Smooth muscle cell (in vitro differentiated cells): ENCODE results near the gene PDE8A. TPM values are rescaled to one million over a fixed set of nuclear protein-coding genes. Genes with fewer than 3 reads are reported as not detected.
"Not testable (repeated sequence)": the region's sequence is repeated elsewhere in the genome, so short reads cannot be mapped to it uniquely, and the experiment has no call there.

Source experiments
- DNase-seq: peaks from one replicate; lab custom pipeline; 2025; ENCODE audit not compliant: unreplicated experiment; lab: John Stamatoyannopoulos, UW
- H2AFZ ChIP-seq: fragments of 200-600 bp; sonication (generic); 2 replicates; pipeline ENCODE4 v1.6.0; 2016; ENCODE audit warnings: antibody characterized with exemption, low read depth, mild to moderate bottlenecking
- H3F3A ChIP-seq: fragments of 200-600 bp; sonication (generic); 2 replicates; pipeline ENCODE4 v1.6.0; 2017; ENCODE audit warnings: antibody characterized with exemption, low read depth
- H3K27ac ChIP-seq: fragments of 200-600 bp; sonication (generic); 2 replicates; pipeline ENCODE4 v1.5.1; 2016; ENCODE audit warnings: low read depth, mild to moderate bottlenecking
- H3K27me3 ChIP-seq: fragments of 200-600 bp; sonication (generic); 2 replicates; pipeline ENCODE4 v1.6.1; 2016; ENCODE audit warnings: low read depth, mild to moderate bottlenecking
- H3K36me3 ChIP-seq: fragments of 200-600 bp; sonication (generic); 2 replicates; pipeline ENCODE4 v1.5.1; 2016; ENCODE audit warnings: low read depth
- H3K4me1 ChIP-seq: fragments of 200-600 bp; sonication (generic); 2 replicates; pipeline ENCODE4 v1.5.1; 2016; ENCODE audit warnings: low read depth
- H3K4me2 ChIP-seq: fragments of 200-600 bp; sonication (generic); 2 replicates; pipeline ENCODE4 v1.6.0; 2016; ENCODE audit warnings: mild to moderate bottlenecking
- H3K4me3 ChIP-seq: fragments of 200-600 bp; sonication (generic); 2 replicates; pipeline ENCODE4 v1.5.1; 2016; ENCODE audit warnings: mild to moderate bottlenecking
- H3K79me2 ChIP-seq: fragments of 200-600 bp; sonication (generic); 2 replicates; pipeline ENCODE4 v1.6.0; 2016; ENCODE audit warnings: low read depth, mild to moderate bottlenecking
- H3K9ac ChIP-seq: fragments of 200-600 bp; sonication (generic); 2 replicates; pipeline ENCODE4 v1.6.0; 2016; ENCODE audit warnings: low read depth
- H3K9me3 ChIP-seq: fragments of 200-600 bp; sonication (generic); replicated peaks from 2 replicates; pipeline ENCODE4 v1.5.1; 2016; ENCODE audit warnings: low read depth
- H4K20me1 ChIP-seq: fragments of 200-600 bp; sonication (generic); 2 replicates; pipeline ENCODE4 v1.6.0; 2016; ENCODE audit warnings: low read depth
- CTCF ChIP-seq: fragments of 200-600 bp; sonication (generic); IDR thresholded peaks from 2 replicates; pipeline ENCODE4 v1.5.1; 2017; ENCODE audit warnings: borderline replicate concordance, mild to moderate bottlenecking, antibody characterized with exemption; ENCODE audit not compliant: insufficient read depth, poor library complexity, severe bottlenecking
- WGBS: methylation state at CpG from one replicate; pipeline ENCODE4 v1.1.7; 2016; ENCODE audit warnings: low lambda C conversion rate; 5-methylcytosine and 5-hydroxymethylcytosine counted together
- polyA plus RNA-seq: library from polyadenylated mRNA; unstranded; fragments of >200 nt; fragmentation: Nextera tagmentation; extraction: Ambion mirVana; gene quantifications from 2 replicates; pipeline ENCODE4 v1.2.1, GENCODE V29; 2016
- total RNA-seq: library from RNA; depleted of rRNA; stranded (reverse); fragments of >200 nt; gene quantifications from 2 replicates; pipeline ENCODE4 v1.2.3, GENCODE V29; 2014

The PDE8A gene
- total and polyA plus RNA-seq, 2 experiments from 2014 or later: 5.5 to 19.8 TPM

GRCh38 chr15:85172846-85173490, 191.3 kb downstream of the PDE8A start:
- Histone ChIP-seq H3K9ac (no peak overlapping the region), H3F3A (no peaks in the 10 kb centered on the region), H2AFZ (no peak overlapping the region), H3K4me2 (no peak overlapping the region), H3K27me3 (no peaks in the 10 kb centered on the region), H4K20me1 (no peaks in the 10 kb centered on the region), H3K4me3 (no peak overlapping the region), H3K9me3 (peaks cover 3% of the 10 kb centered on the region), H3K27ac (no peak overlapping the region), H3K36me3 (no peaks in the 10 kb centered on the region), H3K79me2 (no peaks in the 10 kb centered on the region), H3K4me1 (no peaks in the 10 kb centered on the region)
- TF ChIP-seq CTCF: no peak
- 83% methylated on average over 6 of the region's 6 CpGs for WGBS
- no peak for DNase-seq

GRCh38 chr15:85173630-85174029, 192.0 kb downstream of the PDE8A start:
- H3K36me3 ChIP-seq, DNase-seq, H3K4me3 ChIP-seq, H3K79me2 ChIP-seq, H3F3A ChIP-seq, H3K9me3 ChIP-seq, H3K4me2 ChIP-seq, H3K27me3 ChIP-seq, H4K20me1 ChIP-seq, H2AFZ ChIP-seq, H3K4me1 ChIP-seq, H3K27ac ChIP-seq, H3K9ac ChIP-seq: not testable (repeated sequence)
- WGBS: 71% methylated on average over 4 of the region's 5 CpGs

GRCh38 chr15:85174521-85174920, 192.9 kb downstream of the PDE8A start:
- Histone ChIP-seq H3K36me3 (no peaks in the 10 kb centered on the region), H3K27ac (no peak overlapping the region), H3F3A (no peaks in the 10 kb centered on the region), H3K4me3 (no peak overlapping the region), H4K20me1 (no peaks in the 10 kb centered on the region), H3K4me2 (no peak overlapping the region), H3K9me3 (peaks cover 3% of the 10 kb centered on the region), H3K79me2 (no peaks in the 10 kb centered on the region), H3K4me1 (no peaks in the 10 kb centered on the region), H2AFZ (no peak overlapping the region), H3K9ac (no peak overlapping the region), H3K27me3 (no peaks in the 10 kb centered on the region)
- WGBS: 96% methylated on average over 4 of the region's 4 CpGs
- no peak for DNase-seq
- no peak for TF ChIP-seq CTCF

GRCh38 chr15:85177042-85177515, 195.4 kb downstream of the PDE8A start:
- H3K27ac ChIP-seq: peak overlapping the region; percentile 36
- not testable (repeated sequence) for H3K79me2 ChIP-seq, H3K4me1 ChIP-seq, H3K27me3 ChIP-seq, H3K36me3 ChIP-seq, H3K9ac ChIP-seq, DNase-seq, H4K20me1 ChIP-seq, H3F3A ChIP-seq, H3K4me2 ChIP-seq, H2AFZ ChIP-seq, H3K9me3 ChIP-seq, H3K4me3 ChIP-seq
- WGBS: 61% methylated on average over 8 of the region's 8 CpGs

GRCh38 chr15:85178308-85178707, 196.7 kb downstream of the PDE8A start:
- Histone ChIP-seq H4K20me1 (no peaks in the 10 kb centered on the region), H3K27ac (no peak overlapping the region), H3K4me1 (no peaks in the 10 kb centered on the region), H2AFZ (no peak overlapping the region), H3K9ac (no peak overlapping the region), H3K36me3 (no peaks in the 10 kb centered on the region), H3K4me2 (no peak overlapping the region), H3F3A (no peaks in the 10 kb centered on the region), H3K27me3 (no peaks in the 10 kb centered on the region), H3K79me2 (no peaks in the 10 kb centered on the region), H3K4me3 (no peak overlapping the region), H3K9me3 (no peaks in the 10 kb centered on the region)
- 98% methylated on average over 4 of the region's 4 CpGs for WGBS
- no peak for DNase-seq
- TF ChIP-seq CTCF: no peak
